ENCODE data around the gene NHERF1.

The NHERF1 gene

GRCh38 chr17:74778960-74779359 lies 30.5 kb downstream of the NHERF1 start (continued):
- 0 out of 2 replicates have a peak, but pooled peaks have one; percentile 19 for TF ChIP-seq OSR2 (tag by site-specific recombination; IDR thresholded peaks at IDR 0.05)
- TF ChIP-seq ZNF335 (tag by site-specific recombination; conservative IDR thresholded peaks at IDR 0.05) = peak; percentile 37
- no peak for TF ChIP-seq ZBTB8A (tag by site-specific recombination; IDR thresholded peaks at IDR 0.05)
- TF ChIP-seq ZNF366 (tag by site-specific recombination; conservative IDR thresholded peaks at IDR 0.05) = peak; percentile 58
- no peak for TF ChIP-seq ZNF785 (tag by site-specific recombination; IDR thresholded peaks at IDR 0.05)
- TF ChIP-seq SP3 (tag by site-specific recombination; IDR thresholded peaks at IDR 0.05) = no peak
- TF ChIP-seq, protein P1, sequence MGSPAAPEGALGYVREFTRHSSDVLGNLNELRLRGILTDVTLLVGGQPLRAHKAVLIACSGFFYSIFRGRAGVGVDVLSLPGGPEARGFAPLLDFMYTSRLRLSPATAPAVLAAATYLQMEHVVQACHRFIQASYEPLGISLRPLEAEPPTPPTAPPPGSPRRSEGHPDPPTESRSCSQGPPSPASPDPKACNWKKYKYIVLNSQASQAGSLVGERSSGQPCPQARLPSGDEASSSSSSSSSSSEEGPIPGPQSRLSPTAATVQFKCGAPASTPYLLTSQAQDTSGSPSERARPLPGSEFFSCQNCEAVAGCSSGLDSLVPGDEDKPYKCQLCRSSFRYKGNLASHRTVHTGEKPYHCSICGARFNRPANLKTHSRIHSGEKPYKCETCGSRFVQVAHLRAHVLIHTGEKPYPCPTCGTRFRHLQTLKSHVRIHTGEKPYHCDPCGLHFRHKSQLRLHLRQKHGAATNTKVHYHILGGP (tag by site-specific recombination; IDR thresholded peaks at IDR 0.05) = peak; percentile 91
- TF ChIP-seq KLF7 (tag by site-specific recombination; IDR thresholded peaks at IDR 0.05; ENCODE audit: borderline replicate concordance) = no peak
- TF ChIP-seq, protein P2, sequence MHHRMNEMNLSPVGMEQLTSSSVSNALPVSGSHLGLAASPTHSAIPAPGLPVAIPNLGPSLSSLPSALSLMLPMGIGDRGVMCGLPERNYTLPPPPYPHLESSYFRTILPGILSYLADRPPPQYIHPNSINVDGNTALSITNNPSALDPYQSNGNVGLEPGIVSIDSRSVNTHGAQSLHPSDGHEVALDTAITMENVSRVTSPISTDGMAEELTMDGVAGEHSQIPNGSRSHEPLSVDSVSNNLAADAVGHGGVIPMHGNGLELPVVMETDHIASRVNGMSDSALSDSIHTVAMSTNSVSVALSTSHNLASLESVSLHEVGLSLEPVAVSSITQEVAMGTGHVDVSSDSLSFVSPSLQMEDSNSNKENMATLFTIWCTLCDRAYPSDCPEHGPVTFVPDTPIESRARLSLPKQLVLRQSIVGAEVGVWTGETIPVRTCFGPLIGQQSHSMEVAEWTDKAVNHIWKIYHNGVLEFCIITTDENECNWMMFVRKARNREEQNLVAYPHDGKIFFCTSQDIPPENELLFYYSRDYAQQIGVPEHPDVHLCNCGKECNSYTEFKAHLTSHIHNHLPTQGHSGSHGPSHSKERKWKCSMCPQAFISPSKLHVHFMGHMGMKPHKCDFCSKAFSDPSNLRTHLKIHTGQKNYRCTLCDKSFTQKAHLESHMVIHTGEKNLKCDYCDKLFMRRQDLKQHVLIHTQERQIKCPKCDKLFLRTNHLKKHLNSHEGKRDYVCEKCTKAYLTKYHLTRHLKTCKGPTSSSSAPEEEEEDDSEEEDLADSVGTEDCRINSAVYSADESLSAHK (tag by site-specific recombination; IDR thresholded peaks at IDR 0.05) = no peak
- no peak for TF ChIP-seq ELK4 (IDR thresholded peaks at IDR 0.05; ENCODE audit: borderline replicate concordance, low read depth, low read length)
- TF ChIP-seq ZEB2 (tag by site-specific recombination; IDR thresholded peaks at IDR 0.05) = no peak
- no peak for TF ChIP-seq ZBTB48 (tag by site-specific recombination; IDR thresholded peaks at IDR 0.05)
- no peak for TF ChIP-seq SP2 (tag by site-specific recombination; IDR thresholded peaks at IDR 0.05)

GRCh38 chr17:74779501-74779900 lies 31.1 kb downstream of the NHERF1 start:
- peaks cover 3% of the 10 kb centered on the region; the same call in 1 of the 2 replicates for H3K4me1 ChIP-seq (ENCODE audit: control insufficient read depth, insufficient read depth, low read length)
- peaks cover 3 to 36% of the 10 kb centered on the region in 2 experiments; a peak in 2 of 3 replicates for H3K36me3 ChIP-seq (ENCODE audit: control insufficient read depth in 2 of 2, insufficient read depth in 1 of 2, low read length in 2 of 2)
- ChIA-PET CTCF (interaction anchor here (0.5 to 12.4 kb wide), 8 partner anchors 12 to 1173 kb away, joined by 3 to 120 read pairs (median 3); no protein-coding TSS in a partner anchor), POLR2A (interaction anchor here (0.6 to 1.9 kb wide), 5 partner anchors 10 to 93 kb away, joined by 3 to 4 read pairs (median 4); partner anchors contain the start of gene FDXR)
- TF ChIP-seq REPIN1 (tag by site-specific recombination; IDR thresholded peaks at IDR 0.05; ENCODE audit: low read depth) (no peak), PRDM1 (tag by site-specific recombination; IDR thresholded peaks at IDR 0.05) (no peak), ZNF785 (tag by site-specific recombination; IDR thresholded peaks at IDR 0.05) (no peak), ZNF157 (tag by site-specific recombination; IDR thresholded peaks at IDR 0.05) (no peak), ZFP69B (tag by site-specific recombination; IDR thresholded peaks at IDR 0.05) (no peak), ZNF707 (tag by site-specific recombination; IDR thresholded peaks at IDR 0.05) (no peak), ZFHX2 (tag by site-specific recombination; conservative IDR thresholded peaks at IDR 0.05) (0 out of 2 replicates have a peak, but pooled peaks have one; percentile 7)
- H3K9me3 ChIP-seq (ENCODE audit: control insufficient read depth, insufficient read depth, low read depth, low read length) = no peaks in the 10 kb centered on the region
- H3K27ac ChIP-seq (ENCODE audit: extremely low read depth, low read depth, low read length) = no peak overlapping the region
- no peak overlapping the region for H3K4me3 ChIP-seq (ENCODE audit: low read depth, low read length)

GRCh38 chr17:74779948-74780400 lies 31.5 kb downstream of the NHERF1 start:
- ChIA-PET POLR2A (interaction anchor here (0.8 to 1.9 kb wide), 2 partner anchors 82 to 93 kb away, joined by 3 to 4 read pairs; partner anchors contain the start of gene FDXR), CTCF (interaction anchor here (0.6 to 12.4 kb wide), 5 partner anchors 12 to 1173 kb away, joined by 3 to 120 read pairs (median 3); no protein-coding TSS in a partner anchor)
- Histone ChIP-seq H3K36me3 (ENCODE audit: control insufficient read depth in 2 of 2, insufficient read depth in 1 of 2, low read length in 2 of 2) (peaks cover 3 to 38% of the 10 kb centered on the region in 2 experiments; a peak in 2 of 3 replicates), H3K27ac (ENCODE audit: extremely low read depth, low read depth, low read length) (no peak overlapping the region), H3K9me3 (ENCODE audit: control insufficient read depth, insufficient read depth, low read depth, low read length) (no peaks in the 10 kb centered on the region), H3K4me1 (ENCODE audit: control insufficient read depth, insufficient read depth, low read length) (peaks cover 3% of the 10 kb centered on the region; the same call in 1 of the 2 replicates), H3K4me3 (ENCODE audit: low read depth, low read length) (no peak overlapping the region)
- TF ChIP-seq ZNF776 (tag by site-specific recombination; IDR thresholded peaks at IDR 0.05; ENCODE audit: borderline replicate concordance) (no peak), ZNF23 (tag by site-specific recombination; IDR thresholded peaks at IDR 0.05; ENCODE audit: borderline replicate concordance) (no peak), ZFP3 (tag by site-specific recombination; IDR thresholded peaks at IDR 0.05; ENCODE audit: low read depth) (no peak), PBX3 (CRISPR knock-in tag; IDR thresholded peaks at IDR 0.05) (no peak), ZNF777 (tag by site-specific recombination; IDR thresholded peaks at IDR 0.05; ENCODE audit: borderline replicate concordance) (no peak), TRIM28 (IDR thresholded peaks at IDR 0.05; ENCODE audit: borderline replicate concordance, low read length) (no peak), ZNF112 (tag by site-specific recombination; IDR thresholded peaks at IDR 0.05) (no peak), ZNF404 (tag by site-specific recombination; IDR thresholded peaks at IDR 0.05) (no peak)
